Activated CD4-positive, alpha-beta T cell treated with anti-CD3 and anti-CD28 coated beads, Interleukin-2, Interleukin-6, amounts not matched to agents 100 ng/mL and 50 ng/mL, durations not matched to agents 16 hours and 8 hours (primary cell): Measurements from ENCODE around the gene WASF1.
"Not testable (repeated sequence)": the region's sequence is repeated elsewhere in the genome, so short reads cannot be mapped to it uniquely, and the experiment has no call there.

Experiments used
- DNase-seq: peaks from one replicate; pipeline ENCODE4 v3.0.0-alpha.2; 2020

WASF1 gene

DNA sequence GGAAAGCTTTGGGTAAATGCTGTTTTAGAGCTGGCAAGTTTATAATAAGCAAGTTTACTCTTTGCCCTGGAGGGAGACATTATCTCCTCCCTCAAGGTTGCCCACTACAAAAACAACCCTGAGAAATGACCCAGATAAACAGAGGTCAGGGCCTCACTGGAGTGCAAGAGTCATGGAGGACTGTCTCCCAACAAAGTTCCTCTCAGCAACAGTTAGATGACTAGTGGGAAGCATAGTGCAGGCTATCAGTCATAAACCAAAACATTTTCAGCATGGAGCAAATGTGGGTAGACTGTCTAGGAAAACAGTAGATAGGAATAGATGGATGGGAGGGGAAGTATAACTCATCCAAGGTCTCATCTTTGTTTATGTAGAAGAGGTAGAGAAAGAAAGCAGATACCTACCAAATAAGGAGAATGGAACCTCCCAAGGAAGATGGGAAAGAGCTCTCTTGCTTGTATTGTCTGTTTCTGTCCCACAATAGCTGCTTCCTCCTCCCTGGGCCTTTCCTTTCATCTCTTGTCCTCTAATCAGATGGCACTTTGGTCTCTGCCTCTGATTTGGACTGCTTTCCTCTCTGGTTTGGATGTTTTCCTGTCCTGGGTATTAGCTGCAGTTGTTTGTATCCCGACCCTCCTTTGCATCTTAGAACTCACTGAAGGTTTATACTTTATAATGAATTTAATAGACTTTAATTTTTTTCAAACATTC lies 95.4 kb downstream of the WASF1 start:
- no peak for DNase-seq

DNA sequence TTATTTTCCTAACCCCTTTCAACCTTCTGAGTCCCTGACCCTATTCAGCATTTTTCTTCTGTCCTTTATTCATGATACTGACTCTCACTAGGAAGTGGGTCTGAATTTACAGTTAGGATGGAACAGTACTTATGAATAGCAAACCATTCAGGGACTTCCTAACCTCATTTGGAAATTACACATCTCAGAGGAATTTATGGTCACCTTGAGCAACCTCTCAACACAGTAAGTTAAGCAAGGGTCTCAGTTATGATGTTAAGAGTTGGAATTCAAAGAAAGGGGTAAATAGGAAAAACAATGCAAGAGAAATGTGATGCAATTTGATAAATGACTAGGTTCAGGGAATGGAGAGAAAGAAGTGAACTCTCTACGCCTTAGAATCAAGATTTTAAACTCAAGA lies 104.1 kb downstream of the WASF1 start:
- no peak for DNase-seq

DNA sequence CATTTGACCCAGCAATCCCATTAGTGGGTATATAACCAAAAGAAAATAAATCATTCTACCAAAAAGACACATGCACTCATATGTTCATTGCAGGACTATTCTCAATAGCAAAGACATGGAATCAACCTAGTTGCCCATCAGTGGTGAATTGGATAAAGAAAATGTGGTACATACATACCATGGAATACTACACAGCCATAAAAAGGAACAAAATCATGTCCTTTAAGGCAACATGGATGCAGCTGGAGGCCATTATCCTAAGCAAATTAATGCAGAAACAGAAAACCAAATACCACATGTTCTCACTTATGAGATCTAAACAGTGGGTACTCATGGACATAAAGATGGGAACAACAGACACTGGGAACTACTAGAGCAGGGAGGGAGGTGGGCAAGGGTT lies 106.0 kb downstream of the WASF1 start:
- not testable (repeated sequence) for DNase-seq

DNA sequence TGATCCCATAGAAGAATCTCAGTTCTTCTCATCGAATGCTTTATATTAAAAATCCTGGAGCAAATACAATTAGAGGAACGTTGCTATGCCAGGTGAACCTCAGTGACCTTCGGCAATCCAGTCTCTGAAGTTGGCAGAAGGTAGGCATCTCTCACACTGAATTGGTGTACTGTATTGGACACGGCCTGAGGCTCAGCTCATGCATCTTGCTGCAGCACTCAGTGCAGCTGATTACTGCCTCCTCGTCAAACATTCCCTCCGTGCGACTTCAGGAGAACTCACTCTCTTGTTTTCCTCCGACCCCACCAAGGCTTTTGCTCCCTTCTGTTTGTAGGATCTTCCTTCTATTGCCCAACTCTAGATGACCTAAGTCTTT lies 110.9 kb downstream of the WASF1 start:
- DNase-seq: no peak

DNA sequence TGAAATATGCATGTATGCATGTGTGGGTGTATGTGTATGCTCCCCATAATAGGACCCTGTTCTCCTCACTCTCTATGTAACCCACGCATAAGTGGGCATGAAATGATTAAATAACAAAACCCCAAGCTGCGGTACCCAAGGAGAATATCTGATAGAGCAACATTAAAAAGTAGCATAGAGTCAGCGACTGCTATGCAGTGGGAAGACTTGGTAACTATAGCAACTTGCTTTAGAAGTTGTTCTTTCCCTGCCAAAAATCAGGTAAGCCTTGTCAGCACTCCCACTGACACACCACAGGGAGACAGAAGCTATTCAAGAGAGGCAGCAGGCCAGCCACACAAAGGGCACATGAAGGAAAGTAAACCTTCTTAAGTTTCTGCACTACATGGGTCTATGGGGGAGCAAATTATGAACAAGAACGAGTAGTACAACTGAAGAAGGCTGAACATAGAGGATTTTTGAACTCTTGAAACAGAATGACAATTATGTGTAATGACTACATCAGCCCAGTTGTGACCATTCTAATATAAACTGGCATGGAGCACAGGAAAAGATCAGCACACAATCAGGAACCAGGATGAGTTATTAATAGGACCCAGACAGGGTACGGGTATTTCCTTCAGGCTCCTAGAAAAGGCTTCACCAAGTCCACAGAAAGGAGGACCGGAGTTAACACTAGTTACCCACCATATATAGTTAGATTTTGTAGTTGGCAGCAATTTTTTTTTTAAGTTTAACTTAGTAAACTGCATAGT lies 111.5 kb downstream of the WASF1 start:
- no peak for DNase-seq

DNA sequence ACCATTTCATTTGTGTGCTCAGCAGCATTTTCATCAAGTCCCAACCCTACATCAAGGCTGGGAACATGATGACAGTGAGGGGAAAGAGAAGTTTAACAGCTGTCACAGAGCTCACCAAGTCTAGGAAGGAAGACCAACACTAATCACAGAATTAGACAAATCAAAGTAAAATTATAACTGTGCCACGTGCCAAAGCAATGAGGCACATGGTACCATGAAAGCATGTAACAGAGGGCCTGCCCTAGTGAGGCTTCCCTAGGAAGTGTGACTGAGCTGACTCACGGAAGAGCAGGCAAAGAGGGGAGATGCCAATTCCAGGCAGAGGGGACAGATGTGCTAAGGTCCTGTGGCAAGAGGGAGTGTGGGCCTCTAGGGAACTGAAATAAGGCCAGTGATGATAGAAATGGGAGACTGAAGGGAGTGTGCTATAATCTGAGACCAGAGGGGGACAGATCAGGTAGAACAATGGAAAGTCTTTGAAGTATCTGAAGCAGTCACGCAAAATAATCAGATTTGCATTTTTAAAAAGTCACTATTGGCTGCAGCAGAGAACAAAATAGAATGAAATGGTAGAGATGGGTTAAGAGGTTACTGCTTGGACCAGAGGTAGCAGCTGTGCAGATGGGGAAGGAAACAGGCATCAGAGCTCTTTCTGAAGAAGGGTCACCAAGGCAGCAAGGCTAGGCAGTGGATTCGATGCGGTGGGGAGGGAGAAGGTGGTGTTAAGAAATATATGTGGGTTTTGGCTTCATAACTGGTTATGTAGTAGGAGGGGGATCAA lies 114.5 kb downstream of the WASF1 start:
- no peak for DNase-seq

DNA sequence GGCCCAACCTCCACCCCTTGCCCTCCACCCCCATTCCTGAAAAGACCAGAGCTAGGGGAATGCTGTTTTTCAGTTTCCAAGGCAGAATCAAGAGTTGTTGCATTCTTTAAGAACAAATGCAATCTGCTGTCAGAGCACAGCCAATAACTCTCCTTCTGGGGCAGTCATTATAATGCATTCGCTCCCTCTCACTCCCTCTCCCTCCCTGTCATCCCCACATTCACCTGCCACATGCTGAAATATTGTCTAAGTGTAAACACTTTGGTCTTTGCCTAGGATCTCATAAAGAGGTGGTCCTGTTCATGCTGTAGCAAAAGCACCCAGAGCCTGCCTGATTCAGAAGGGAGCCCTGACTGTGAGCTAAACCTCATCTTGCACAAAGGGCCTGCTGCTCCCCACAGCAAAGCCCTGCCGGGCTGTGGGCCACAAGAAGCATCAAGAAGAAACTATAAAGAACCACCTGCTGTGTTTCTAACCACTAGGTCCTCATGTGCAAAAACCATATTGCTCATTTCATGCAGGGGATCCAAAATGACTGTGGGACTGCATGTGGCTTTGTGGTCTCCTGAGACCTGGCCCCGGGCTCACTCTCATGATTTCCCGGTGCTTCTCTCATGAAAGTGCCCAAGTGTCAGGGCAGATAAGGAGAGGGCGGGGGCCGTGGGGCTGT lies 115.7 kb downstream of the WASF1 start:
- DNase-seq: peak; percentile 50

DNA sequence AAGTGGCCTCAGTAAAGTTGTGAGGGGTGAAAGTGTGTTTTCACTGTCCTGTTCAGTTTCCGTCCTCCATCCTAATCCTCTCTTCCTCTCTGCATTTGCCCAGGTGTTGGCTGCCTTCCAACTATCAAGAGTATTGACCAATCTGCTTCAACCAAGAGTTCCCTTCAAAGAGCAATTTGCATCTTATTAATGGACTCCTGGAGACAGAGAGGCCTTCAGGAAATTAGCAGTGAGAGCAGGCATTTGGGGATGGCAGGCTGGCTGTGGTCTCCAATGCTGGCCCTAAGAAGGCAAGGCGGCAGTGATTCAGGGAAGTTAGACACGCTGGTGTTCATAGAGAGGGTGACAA lies 124.1 kb downstream of the WASF1 start:
- DNase-seq: no peak

DNA sequence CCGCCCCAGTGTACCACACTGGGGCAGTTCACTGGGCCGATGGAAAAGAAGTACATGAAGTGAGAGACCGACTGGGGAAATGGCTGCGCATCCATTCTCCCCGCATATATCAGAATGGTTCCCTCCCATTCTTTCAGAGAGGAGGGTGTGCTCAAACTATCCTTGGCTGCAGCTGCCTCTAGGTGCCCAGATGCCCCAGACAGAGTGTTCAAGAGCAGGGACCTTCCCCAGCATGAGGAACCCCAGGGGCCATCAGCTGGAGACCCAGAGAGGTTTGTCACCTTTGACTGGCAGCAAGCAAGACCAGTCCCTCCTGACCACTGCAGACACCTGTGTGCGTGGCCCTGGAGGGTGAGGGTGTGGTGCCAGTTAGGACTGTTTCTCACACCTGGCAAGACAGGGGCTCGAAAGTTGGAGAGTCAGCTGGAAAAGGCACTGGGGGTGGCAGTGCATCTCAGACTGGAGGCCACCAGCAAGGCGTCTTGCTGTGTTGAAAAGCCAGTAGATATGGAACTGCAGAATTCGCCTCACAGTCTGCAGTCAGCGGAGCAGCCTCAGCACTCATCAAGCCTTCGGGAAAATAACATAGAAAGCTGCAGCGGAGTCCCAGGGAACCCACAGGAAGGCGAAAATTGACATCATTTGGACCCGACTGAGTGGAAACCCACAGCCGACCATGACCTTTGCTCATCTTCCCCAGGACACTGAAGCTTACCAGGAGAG lies 124.6 kb downstream of the WASF1 start:
- no peak for DNase-seq

DNA sequence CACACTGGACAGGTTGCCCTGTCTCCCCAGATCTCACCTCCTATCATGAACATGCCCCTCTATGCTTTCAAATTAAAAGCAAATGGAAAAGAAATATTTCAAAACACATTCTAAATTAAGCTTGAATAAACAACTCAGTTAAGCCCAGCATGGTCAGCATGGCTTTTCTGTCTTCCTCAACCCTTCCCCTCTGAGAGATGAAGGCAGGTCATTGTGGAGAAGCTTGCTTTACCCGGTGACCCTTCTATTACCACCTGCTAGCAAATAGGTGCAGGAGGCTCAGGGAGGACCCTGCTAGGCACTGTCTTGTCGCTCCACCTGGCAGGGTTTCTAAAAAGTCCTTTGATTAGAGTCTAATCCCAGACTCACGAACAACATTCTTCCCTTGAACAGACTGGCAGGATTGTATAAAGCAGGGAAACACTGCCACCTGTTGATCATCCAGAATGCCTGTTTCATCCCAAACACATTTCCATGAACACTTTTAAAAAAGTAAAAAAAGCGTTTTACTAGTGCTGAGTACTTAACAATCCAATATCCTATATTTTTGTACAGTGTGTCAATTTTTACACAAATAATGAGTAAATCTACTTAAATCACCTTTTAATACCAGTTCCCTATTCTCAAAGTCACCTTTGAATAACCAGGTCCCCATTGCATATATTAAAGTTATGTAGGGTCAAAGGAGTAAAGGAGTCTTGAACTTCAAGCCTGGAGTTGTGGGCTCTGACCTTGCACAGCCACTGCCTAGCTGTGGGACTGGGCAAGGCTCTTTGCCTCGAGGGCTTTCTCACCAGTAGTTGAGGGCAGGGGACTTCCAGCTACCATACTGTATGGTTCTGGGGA lies 125.9 kb downstream of the WASF1 start:
- DNase-seq: peak; percentile 22

DNA sequence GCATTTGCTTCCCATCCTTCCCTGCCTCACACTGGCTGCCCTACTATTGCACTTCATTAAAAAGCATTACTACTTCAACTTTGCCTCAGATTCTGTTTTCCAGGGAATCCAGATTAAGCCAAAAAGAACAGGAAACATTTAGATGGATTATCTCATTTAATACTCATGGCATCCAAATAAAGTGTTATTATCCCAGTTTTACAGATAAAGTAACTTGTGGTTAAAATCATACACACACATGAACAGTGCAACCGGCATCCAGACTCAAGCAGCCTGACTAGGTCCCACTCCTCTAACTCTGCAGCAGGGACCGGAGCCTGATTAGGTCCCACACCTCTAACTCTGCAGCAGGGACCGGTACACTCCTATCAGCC lies 129.0 kb downstream of the WASF1 start:
- no peak for DNase-seq
